ENCODE data around the gene PCSK6.

DNA sequence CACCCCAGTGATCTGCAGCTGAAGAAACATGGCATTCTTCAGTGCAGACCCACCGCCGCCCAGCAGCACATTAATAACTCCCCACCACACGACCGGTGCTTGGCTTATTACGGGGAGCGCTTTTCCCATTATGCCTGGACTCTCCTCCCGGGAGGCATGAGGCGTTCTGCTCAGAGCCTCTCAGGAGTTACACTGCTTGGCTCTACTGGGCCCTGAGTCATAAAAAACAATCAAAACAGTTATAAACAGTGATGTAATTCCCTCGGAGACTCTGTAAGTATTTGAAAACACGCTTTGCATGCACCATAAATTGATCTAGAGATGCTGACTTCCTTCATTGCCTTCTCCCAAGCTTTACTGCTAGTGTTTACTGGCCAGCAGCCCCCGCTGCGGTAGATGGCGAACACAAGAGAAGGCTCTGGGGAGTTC, 117.3 kb downstream of the PCSK6 start:
- TF ChIP-seq CTCF (IDR thresholded peaks at IDR 0.05; ENCODE audit: insufficient read depth, low read length, poor library complexity, severe bottlenecking) (no peak), EZH2phosphoT487 (conservative IDR thresholded peaks at IDR 0.05; ENCODE audit: low read length) (no peak)
